AG04449 (cell line): ENCODE data around the gene IDI1.
A peak's percentile ranks its signal among the peaks of the same experiment; 100 is the strongest.
"Not testable (repeated sequence)": the region's sequence is repeated elsewhere in the genome, so short reads cannot be mapped to it uniquely, and the experiment has no call there.

ENCODE experiments used
- CTCF ChIA-PET: fragments of 350-600 bp; formaldehyde crosslinking; extraction: SDS; loops from one replicate; lab custom pipeline; 2021; ENCODE audit warnings: antibody characterized with exemption; lab: Yijun Ruan, JAX
- POLR2A ChIA-PET: fragments of 400-600, 350-600 bp; formaldehyde crosslinking; extraction: SDS; loops from one replicate; lab custom pipeline; 2020; ENCODE audit warnings: antibody characterized with exemption, inconsistent platforms; lab: Yijun Ruan, JAX
- DNase-seq: peaks from one replicate; pipeline ENCODE4 v3.0.0-alpha.2; 2010; ENCODE audit warnings: low read depth, low spot score
- H3K4me3 ChIP-seq: 2 replicates; pipeline ENCODE4 v1.5.1; 2011; ENCODE audit warnings: low read depth, mild to moderate bottlenecking, control low read depth, low read length
- TF ChIP-seq, protein P1 (sequence below): IDR thresholded peaks from one replicate; pipeline ENCODE4 v1.5.1; 2011; ENCODE audit warnings: mild to moderate bottlenecking, moderate library complexity, low read length, control low read depth, inconsistent platforms; ENCODE audit not compliant: insufficient read depth; ENCODE audit errors: missing control alignments

The IDI1 gene

DNA sequence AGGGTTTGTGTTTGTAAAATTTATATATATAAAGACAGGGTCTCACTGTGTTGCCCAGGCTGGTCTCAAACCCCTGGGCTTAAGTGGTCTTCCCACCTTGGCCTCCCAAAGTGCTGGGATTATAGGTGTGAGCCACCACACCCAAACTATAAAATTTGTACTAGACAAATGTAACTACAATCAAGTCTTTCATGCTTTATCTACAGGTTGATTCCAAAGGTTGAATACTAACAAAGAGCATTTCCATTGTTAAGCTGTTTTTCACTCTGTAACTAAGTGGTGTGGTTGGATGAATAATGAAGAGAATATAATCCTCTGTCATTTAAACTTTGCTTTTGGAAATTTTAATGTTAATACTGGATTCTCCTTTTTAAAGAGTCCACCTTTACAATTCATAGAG is 29.7 kb upstream of the IDI1 start:
- no peak for DNase-seq
- CTCF ChIA-PET = interaction anchor here (1.1 kb wide), 1 partner anchor 10 kb away, joined by 4 read pairs; no protein-coding TSS in a partner anchor
- POLR2A ChIA-PET = no interaction called here
- TF ChIP-seq, protein P1, sequence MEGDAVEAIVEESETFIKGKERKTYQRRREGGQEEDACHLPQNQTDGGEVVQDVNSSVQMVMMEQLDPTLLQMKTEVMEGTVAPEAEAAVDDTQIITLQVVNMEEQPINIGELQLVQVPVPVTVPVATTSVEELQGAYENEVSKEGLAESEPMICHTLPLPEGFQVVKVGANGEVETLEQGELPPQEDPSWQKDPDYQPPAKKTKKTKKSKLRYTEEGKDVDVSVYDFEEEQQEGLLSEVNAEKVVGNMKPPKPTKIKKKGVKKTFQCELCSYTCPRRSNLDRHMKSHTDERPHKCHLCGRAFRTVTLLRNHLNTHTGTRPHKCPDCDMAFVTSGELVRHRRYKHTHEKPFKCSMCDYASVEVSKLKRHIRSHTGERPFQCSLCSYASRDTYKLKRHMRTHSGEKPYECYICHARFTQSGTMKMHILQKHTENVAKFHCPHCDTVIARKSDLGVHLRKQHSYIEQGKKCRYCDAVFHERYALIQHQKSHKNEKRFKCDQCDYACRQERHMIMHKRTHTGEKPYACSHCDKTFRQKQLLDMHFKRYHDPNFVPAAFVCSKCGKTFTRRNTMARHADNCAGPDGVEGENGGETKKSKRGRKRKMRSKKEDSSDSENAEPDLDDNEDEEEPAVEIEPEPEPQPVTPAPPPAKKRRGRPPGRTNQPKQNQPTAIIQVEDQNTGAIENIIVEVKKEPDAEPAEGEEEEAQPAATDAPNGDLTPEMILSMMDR = no peak
- H3K4me3 ChIP-seq = no peak overlapping the region

DNA sequence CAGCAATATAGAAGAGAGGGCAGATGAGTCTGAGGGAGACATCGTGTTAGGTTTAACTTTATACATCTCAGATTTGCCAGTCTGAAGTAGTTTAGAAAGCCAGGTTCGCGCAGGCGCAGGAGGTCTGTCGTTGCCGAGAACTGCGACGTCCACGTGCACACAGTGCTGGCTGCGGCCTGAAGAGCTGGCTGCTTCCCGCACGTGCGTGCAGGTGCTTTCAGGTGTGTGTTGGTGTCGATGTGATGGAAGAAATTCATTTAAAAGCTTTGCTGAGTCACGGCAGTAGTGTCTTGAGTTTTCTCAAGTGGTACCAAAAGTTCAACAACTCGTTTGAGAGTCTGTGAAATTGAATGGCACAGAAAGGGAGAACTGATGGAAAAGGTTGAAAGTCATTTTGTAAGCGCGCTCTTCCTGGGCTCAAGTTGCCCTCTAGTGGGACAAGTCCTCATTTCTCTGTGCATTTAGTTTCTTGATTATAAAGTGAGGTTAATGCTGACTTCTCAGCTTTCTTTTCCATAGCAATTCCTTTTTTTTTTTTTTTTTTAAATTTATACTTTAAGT is 25.9 kb upstream of the IDI1 start:
- no peak for DNase-seq
- TF ChIP-seq, protein P1 = peak; percentile 11
- POLR2A ChIA-PET = no interaction called here
- CTCF ChIA-PET = interaction anchor here (1.6 to 1.9 kb wide), 2 partner anchors 10 to 23 kb away, joined by 5 to 6 read pairs; no protein-coding TSS in a partner anchor
- no peak overlapping the region for H3K4me3 ChIP-seq

DNA sequence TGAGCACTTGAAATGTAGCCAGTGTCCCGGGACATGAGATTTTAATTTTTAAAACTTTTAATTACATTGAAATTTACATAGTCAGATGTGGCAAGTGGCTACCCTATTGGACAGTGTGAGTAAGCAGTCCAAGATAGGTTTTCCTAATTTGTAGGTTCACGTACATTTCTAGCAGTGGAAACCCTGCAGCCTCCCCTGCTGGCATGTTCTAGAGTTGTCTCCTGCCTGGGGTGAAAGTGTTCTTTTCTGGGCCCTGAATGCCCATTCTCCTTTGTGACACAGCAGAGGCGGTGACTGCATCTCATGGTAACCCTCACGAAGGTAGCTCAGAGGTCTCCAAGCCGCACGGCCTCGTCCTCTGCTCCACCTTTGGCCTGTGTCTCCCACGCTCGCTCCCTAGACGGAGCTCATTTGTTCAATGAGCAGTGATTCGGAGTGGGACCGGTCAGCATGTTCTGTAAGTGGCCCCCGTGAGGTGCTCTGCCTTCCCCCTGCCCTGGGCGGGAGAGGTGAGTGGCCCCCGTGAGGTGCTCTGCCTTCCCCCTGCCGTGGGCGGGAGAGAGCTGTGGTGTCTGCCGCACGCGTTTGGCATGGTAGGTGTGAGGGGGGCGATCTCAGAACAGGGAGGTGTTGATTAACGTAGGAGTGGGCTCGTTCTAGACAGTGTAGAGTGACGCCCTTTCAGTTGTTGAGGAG is 25.3 kb upstream of the IDI1 start:
- TF ChIP-seq, protein P1 = no peak
- ChIA-PET POLR2A (no interaction called here), CTCF (interaction anchor here (1.9 kb wide), 1 partner anchor 22 kb away, joined by 5 read pairs; no protein-coding TSS in a partner anchor)
- no peak for DNase-seq
- no peak overlapping the region for H3K4me3 ChIP-seq

GRCh38 chr10:1070919-1071318 is 22.0 kb upstream of the IDI1 start:
- DNase-seq = no peak
- no peak overlapping the region for H3K4me3 ChIP-seq
- CTCF ChIA-PET = interaction anchor here (0.9 kb wide), 1 partner anchor 9 kb away, joined by 3 read pairs; no protein-coding TSS in a partner anchor
- POLR2A ChIA-PET = no interaction called here
- TF ChIP-seq, protein P1 = no peak

- TF ChIP-seq, protein P1 = no peak
- ChIA-PET CTCF (interaction anchor here (1.0 to 1.9 kb wide), 2 partner anchors 9 to 10 kb away, joined by 3 to 4 read pairs; no protein-coding TSS in a partner anchor), POLR2A (no interaction called here)
- no peak overlapping the region for H3K4me3 ChIP-seq
- no peak for DNase-seq
These were observed 19.8 kb upstream of the IDI1 start for GRCh38 chr10:1068380-1069361.

DNA sequence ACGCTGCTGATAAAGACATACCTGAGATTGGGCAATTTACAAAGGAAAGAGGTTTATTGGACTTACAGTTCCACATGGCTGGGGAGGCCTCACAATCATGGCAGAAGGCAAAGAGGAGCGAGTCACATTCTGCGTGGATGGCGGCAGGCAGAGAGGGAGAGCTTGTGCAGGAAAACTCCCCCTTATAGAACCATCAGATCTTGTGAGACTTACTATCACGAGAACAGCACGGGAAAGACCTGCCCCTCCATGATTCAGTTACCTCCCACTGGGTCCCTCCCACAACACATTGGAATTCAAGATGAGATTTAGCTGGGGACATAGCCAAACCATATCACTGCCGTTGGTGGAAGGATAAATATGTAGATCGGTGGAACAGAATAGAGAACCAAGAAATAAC is 17.8 kb upstream of the IDI1 start:
- POLR2A ChIA-PET, H3K4me3 ChIP-seq, DNase-seq, CTCF ChIA-PET: not testable (repeated sequence)
